Activated T-cell treated with anti-CD3 and anti-CD28 coated beads, Interleukin-2, amount 50 U/mL, for 72 hours (primary cell): Measurements from ENCODE around the gene MLLT1. TPM values are rescaled to one million over a fixed set of nuclear protein-coding genes. Genes with fewer than 3 reads are reported as not detected.

Experiments used
- ATAC-seq, 2 donors: fragments of 150-1000 bp; cut with Tn5 transposase; replicated peaks in 1 of 2; 2 replicates each; pipeline ENCODE4 v1.10.0; 2021; ENCODE audit warnings: moderate library complexity in 2 of 2, mild to moderate bottlenecking in 1 of 2
- DNase-seq, 2 donors: peaks; one replicate each; pipeline ENCODE4 v3.0.0; 2021 to 2022; ENCODE audit warnings: mixed read lengths in 1 of 2
- H3K27ac Mint-ChIP-seq: one replicate; pipeline ENCODE4 v1.8.0; 2022; ENCODE audit warnings: mild to moderate bottlenecking, moderate library complexity, mixed read lengths
- H3K27me3 Mint-ChIP-seq: one replicate; pipeline ENCODE4 v1.8.0; 2022; ENCODE audit warnings: low read depth, mixed read lengths
- H3K36me3 Mint-ChIP-seq, 2 donors: one replicate each; pipeline ENCODE4 v1.8.0; 2022; ENCODE audit warnings: mixed read lengths in 2 of 2, mild to moderate bottlenecking in 1 of 2; ENCODE audit not compliant: insufficient read depth in 2 of 2
- H3K4me1 Mint-ChIP-seq: one replicate; pipeline ENCODE4 v1.8.0; 2022; ENCODE audit warnings: low read depth, mixed read lengths
- H3K4me3 Mint-ChIP-seq, 2 donors: one replicate each; pipeline ENCODE4 v1.8.0; 2022; ENCODE audit warnings: mild to moderate bottlenecking in 2 of 2, mixed read lengths in 2 of 2, moderate library complexity in 2 of 2
- H3K9me3 Mint-ChIP-seq, 2 donors: one replicate each; pipeline ENCODE4 v1.8.0; 2022; ENCODE audit warnings: mixed read lengths in 2 of 2
- total RNA-seq, 2 donors: library from RNA; stranded (reverse); gene quantifications; one replicate each; pipeline ENCODE4 v1.2.3, GENCODE V29; 2022

The MLLT1 gene
- total RNA-seq, 2 donors from 2014 or later: 39.9 to 44.5 TPM

- Mint-ChIP-seq H3K27ac (no peak overlapping the region), H3K27me3 (no peaks in the 10 kb centered on the region), H3K4me1 (no peaks in the 10 kb centered on the region), H3K36me3 (no peaks in the 10 kb centered on the region), H3K4me3 (no peak overlapping the region), H3K9me3 (no peaks in the 10 kb centered on the region)
- ATAC-seq (no peak), DNase-seq (no peak)
Measured at GRCh38 chr19:6209233-6209632, 70.5 kb downstream of the MLLT1 start.

GRCh38 chr19:6204866-6205723 is 74.7 kb downstream of the MLLT1 start:
- ATAC-seq (no peak), DNase-seq (no peak)

GRCh38 chr19:6204212-6204611 is 75.6 kb downstream of the MLLT1 start:
- peaks cover 2% of the 10 kb centered on the region for H3K4me1 Mint-ChIP-seq
- H3K27ac Mint-ChIP-seq: no peak overlapping the region
- DNase-seq: no peak
- no peak overlapping the region for H3K4me3 Mint-ChIP-seq
- no peak for ATAC-seq
- no peaks in the 10 kb centered on the region for H3K27me3 Mint-ChIP-seq
- H3K9me3 Mint-ChIP-seq: no peaks in the 10 kb centered on the region
- peaks cover under 1 to 1% of the 10 kb centered on the region in 2 donors for H3K36me3 Mint-ChIP-seq

More at GRCh38 chr19:6204866-6205723, 74.7 kb downstream of the MLLT1 start:
- H3K4me3 Mint-ChIP-seq: no peak overlapping the region
- no peaks in the 10 kb centered on the region for H3K36me3 Mint-ChIP-seq
- no peaks in the 10 kb centered on the region for H3K27me3 Mint-ChIP-seq
- H3K27ac Mint-ChIP-seq: no peak overlapping the region
- H3K9me3 Mint-ChIP-seq: no peaks in the 10 kb centered on the region
- no peaks in the 10 kb centered on the region for H3K4me1 Mint-ChIP-seq

GRCh38 chr19:6199240-6199994 is 80.4 kb downstream of the MLLT1 start:
- peaks cover 3 to 8% of the 10 kb centered on the region in 2 donors for H3K36me3 Mint-ChIP-seq
- peak; percentile 99 for DNase-seq
- H3K4me3 Mint-ChIP-seq: peak overlapping the region; percentile 98 to 100
- ATAC-seq: peak; percentile 93
- H3K27me3 Mint-ChIP-seq: no peaks in the 10 kb centered on the region
- peak overlapping the region; percentile 83 for H3K27ac Mint-ChIP-seq
- H3K9me3 Mint-ChIP-seq: no peaks in the 10 kb centered on the region
- H3K4me1 Mint-ChIP-seq: peaks cover 22% of the 10 kb centered on the region

GRCh38 chr19:6198896-6199239 is 80.9 kb downstream of the MLLT1 start:
- ATAC-seq (no peak), DNase-seq (no peak)
- Mint-ChIP-seq H3K4me3 (peak overlapping the region; percentile 98 to 100), H3K27ac (peak overlapping the region; percentile 83), H3K36me3 (peaks cover 3 to 8% of the 10 kb centered on the region in 2 donors), H3K4me1 (peaks cover 22% of the 10 kb centered on the region), H3K27me3 (no peaks in the 10 kb centered on the region), H3K9me3 (no peaks in the 10 kb centered on the region)

GRCh38 chr19:6196361-6196760 is 83.4 kb downstream of the MLLT1 start:
- peaks cover 0 to 1% of the 10 kb centered on the region in 2 donors for H3K9me3 Mint-ChIP-seq
- DNase-seq: no peak
- H3K27me3 Mint-ChIP-seq: no peaks in the 10 kb centered on the region
- H3K4me1 Mint-ChIP-seq: peaks cover 22% of the 10 kb centered on the region
- no peak overlapping the region for H3K27ac Mint-ChIP-seq
- ATAC-seq: no peak
- H3K4me3 Mint-ChIP-seq: no peak overlapping the region
- H3K36me3 Mint-ChIP-seq: peaks cover 6 to 11% of the 10 kb centered on the region in 2 donors

GRCh38 chr19:6188811-6189210 is 91.0 kb downstream of the MLLT1 start:
- DNase-seq (no peak), ATAC-seq (no peak)
- H3K27me3 Mint-ChIP-seq: peaks cover 7% of the 10 kb centered on the region
- H3K36me3 Mint-ChIP-seq: peaks cover 5 to 9% of the 10 kb centered on the region in 2 donors
- no peaks in the 10 kb centered on the region for H3K4me1 Mint-ChIP-seq
- no peak overlapping the region for H3K27ac Mint-ChIP-seq
- peaks cover 0 to 6% of the 10 kb centered on the region in 2 donors for H3K9me3 Mint-ChIP-seq
- no peak overlapping the region for H3K4me3 Mint-ChIP-seq

GRCh38 chr19:6187374-6187773 is 92.4 kb downstream of the MLLT1 start:
- Mint-ChIP-seq H3K36me3 (peaks cover 4 to 9% of the 10 kb centered on the region in 2 donors), H3K27me3 (peaks cover 20% of the 10 kb centered on the region), H3K4me1 (no peaks in the 10 kb centered on the region), H3K9me3 (peaks cover 0 to 6% of the 10 kb centered on the region in 2 donors), H3K4me3 (no peak overlapping the region), H3K27ac (no peak overlapping the region)
- no peak for ATAC-seq
- DNase-seq: no peak

GRCh38 chr19:6185835-6186834 is 93.6 kb downstream of the MLLT1 start:
- DNase-seq (no peak), ATAC-seq (no peak)
- Mint-ChIP-seq H3K9me3 (peaks cover 0 to 4% of the 10 kb centered on the region in 2 donors), H3K27me3 (peaks cover 22% of the 10 kb centered on the region), H3K4me3 (no peak overlapping the region), H3K27ac (no peak overlapping the region), H3K4me1 (peaks cover 7% of the 10 kb centered on the region), H3K36me3 (peaks cover 2 to 5% of the 10 kb centered on the region in 2 donors)

- DNase-seq (no peak), ATAC-seq (no peak)
- no peak overlapping the region for H3K4me3 Mint-ChIP-seq
- peaks cover 27% of the 10 kb centered on the region for H3K27me3 Mint-ChIP-seq
- H3K4me1 Mint-ChIP-seq: peaks cover 7% of the 10 kb centered on the region
- H3K36me3 Mint-ChIP-seq: peaks cover 0 to 3% of the 10 kb centered on the region in 2 donors
- no peak overlapping the region for H3K27ac Mint-ChIP-seq
- H3K9me3 Mint-ChIP-seq: peaks cover 0 to 3% of the 10 kb centered on the region in 2 donors
Measured at GRCh38 chr19:6185093-6185834, 94.5 kb downstream of the MLLT1 start.

- ATAC-seq: no peak
- DNase-seq: no peak
- Mint-ChIP-seq H3K36me3 (no peaks in the 10 kb centered on the region), H3K9me3 (no peaks in the 10 kb centered on the region), H3K4me1 (peaks cover 7% of the 10 kb centered on the region), H3K4me3 (no peak overlapping the region), H3K27me3 (peaks cover 43% of the 10 kb centered on the region), H3K27ac (no peak overlapping the region)
Measured at GRCh38 chr19:6181119-6181518, 98.7 kb downstream of the MLLT1 start.

GRCh38 chr19:6173190-6173589 is 106.6 kb downstream of the MLLT1 start:
- DNase-seq (no peak), ATAC-seq (no peak)
- Mint-ChIP-seq H3K4me1 (peaks cover 2% of the 10 kb centered on the region), H3K36me3 (no peaks in the 10 kb centered on the region), H3K27me3 (peaks cover under 1% of the 10 kb centered on the region), H3K4me3 (no peak overlapping the region), H3K9me3 (peaks cover 0 to 2% of the 10 kb centered on the region in 2 donors), H3K27ac (no peak overlapping the region)
